SJSA1 (cell line): ENCODE data around the gene EOLA1. TPM values are rescaled to one million over a fixed set of nuclear protein-coding genes. Genes with fewer than 3 reads are reported as not detected.
"Not testable (repeated sequence)": the region's sequence is repeated elsewhere in the genome, so short reads cannot be mapped to it uniquely, and the experiment has no call there.

Experiments used
- DNase-seq, 2 experiments: peaks; one replicate each; pipeline ENCODE4 v3.0.0-alpha.2; 2015 to 2020; ENCODE audit warnings: low spot score in 2 of 2, low read depth in 1 of 2
- H3K27ac ChIP-seq: fragments of 250-450 bp; sonication (Bioruptor Pico); 2 replicates; pipeline ENCODE4 v1.5.1; 2020; ENCODE audit warnings: mild to moderate bottlenecking, moderate library complexity
- H3K27me3 ChIP-seq: fragments of 250-450 bp; sonication (Bioruptor Pico); replicated peaks from 2 replicates; pipeline ENCODE4 v1.5.1; 2020; ENCODE audit warnings: mild to moderate bottlenecking, moderate library complexity
- H3K36me3 ChIP-seq: fragments of 250-450 bp; sonication (Bioruptor Pico); 2 replicates; pipeline ENCODE4 v1.5.1; 2020; ENCODE audit warnings: mild to moderate bottlenecking
- H3K4me1 ChIP-seq: fragments of 250-450 bp; sonication (Bioruptor Pico); replicated peaks from 2 replicates; pipeline ENCODE4 v1.6.1; 2021; ENCODE audit warnings: mild to moderate bottlenecking
- H3K4me3 ChIP-seq: fragments of 250-450 bp; sonication (Bioruptor Pico); 2 replicates; pipeline ENCODE4 v1.5.1; 2020; ENCODE audit warnings: mild to moderate bottlenecking
- H3K9me3 ChIP-seq: fragments of 250-450 bp; sonication (Bioruptor Pico); replicated peaks from 2 replicates; pipeline ENCODE4 v1.5.1; 2020; ENCODE audit warnings: mild to moderate bottlenecking
- total RNA-seq: library from RNA; depleted of rRNA; stranded (reverse); fragments of >200 nt; shearing (Covaris generic); gene quantifications from 2 replicates; pipeline ENCODE4 v1.2.3, GENCODE V29; 2014

EOLA1 gene
- total RNA-seq, 1 experiment from 2014 or later = 30.5 TPM

DNA sequence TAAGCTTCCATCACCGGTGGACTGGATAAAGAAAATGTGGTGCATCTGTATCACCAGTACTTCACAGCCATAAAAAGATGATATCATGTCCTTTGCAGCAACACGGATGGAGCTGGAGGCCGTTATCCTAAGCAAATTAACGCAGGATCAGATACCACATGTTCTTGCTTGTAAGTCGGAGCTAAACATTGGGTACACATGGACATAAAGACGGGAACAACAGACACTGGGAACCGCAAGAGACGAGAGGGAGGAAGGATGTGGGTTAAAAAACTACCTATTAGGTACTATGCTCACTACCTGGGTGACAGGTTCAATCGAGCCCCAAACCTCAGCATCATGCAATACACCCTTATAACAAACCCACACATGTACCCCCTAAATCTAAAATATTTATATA, 19.4 kb upstream of the EOLA1 start:
- no peaks in the 10 kb centered on the region for H3K9me3 ChIP-seq
- no peaks in the 10 kb centered on the region for H3K4me1 ChIP-seq
- no peak overlapping the region for H3K27ac ChIP-seq
- no peak for DNase-seq
- H3K27me3 ChIP-seq = no peaks in the 10 kb centered on the region; the same call in 1 of the 2 replicates
- no peak overlapping the region for H3K4me3 ChIP-seq
- no peaks in the 10 kb centered on the region for H3K36me3 ChIP-seq

DNA sequence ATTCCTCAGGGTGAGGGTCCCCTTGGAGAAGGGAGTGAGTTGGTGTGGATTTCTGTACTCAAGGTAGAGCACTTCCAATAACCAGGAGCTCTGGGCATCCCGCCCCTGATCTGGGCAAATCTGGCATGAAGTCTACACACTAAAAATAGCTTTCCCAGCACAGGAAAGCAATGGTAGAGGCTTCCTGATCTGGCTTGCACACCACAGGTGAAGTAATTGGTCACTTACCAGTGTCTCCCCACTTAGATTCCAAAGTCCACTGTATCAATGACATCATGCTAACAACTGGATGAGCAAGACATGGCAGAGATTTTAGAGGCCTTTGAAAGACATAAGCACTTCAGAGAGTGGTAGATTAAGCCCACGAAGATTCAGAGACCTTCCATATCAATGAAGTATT, 17.9 kb upstream of the EOLA1 start:
- no peak overlapping the region for H3K4me3 ChIP-seq
- no peaks in the 10 kb centered on the region for H3K36me3 ChIP-seq
- H3K27ac ChIP-seq = no peak overlapping the region
- no peaks in the 10 kb centered on the region for H3K4me1 ChIP-seq
- DNase-seq = no peak
- H3K9me3 ChIP-seq = no peaks in the 10 kb centered on the region
- no peaks in the 10 kb centered on the region for H3K27me3 ChIP-seq

DNA sequence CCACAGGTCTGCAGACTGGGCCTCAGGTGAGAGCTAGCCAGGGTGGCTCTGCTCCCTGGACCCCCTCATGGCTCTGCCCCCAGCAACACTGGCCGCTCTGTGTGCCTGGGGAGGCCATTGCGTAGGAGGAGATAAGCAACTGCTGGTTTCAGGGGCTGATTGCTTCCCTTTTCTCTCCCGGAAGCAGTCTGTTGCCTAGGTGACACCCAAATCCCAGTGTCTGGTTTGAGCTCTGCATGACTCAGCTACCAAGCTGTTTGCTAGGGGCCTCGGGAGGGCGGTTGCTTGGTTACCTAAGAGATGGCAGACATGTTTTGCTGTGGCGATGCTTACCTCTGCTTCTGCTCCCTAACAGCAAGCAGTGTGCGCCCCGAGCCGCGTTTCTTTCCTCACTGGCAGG, 15.4 kb upstream of the EOLA1 start:
- DNase-seq = peak; percentile 42 to 67
- H3K36me3 ChIP-seq, H3K27me3 ChIP-seq, H3K27ac ChIP-seq, H3K4me3 ChIP-seq, H3K9me3 ChIP-seq, H3K4me1 ChIP-seq: not testable (repeated sequence)

DNA sequence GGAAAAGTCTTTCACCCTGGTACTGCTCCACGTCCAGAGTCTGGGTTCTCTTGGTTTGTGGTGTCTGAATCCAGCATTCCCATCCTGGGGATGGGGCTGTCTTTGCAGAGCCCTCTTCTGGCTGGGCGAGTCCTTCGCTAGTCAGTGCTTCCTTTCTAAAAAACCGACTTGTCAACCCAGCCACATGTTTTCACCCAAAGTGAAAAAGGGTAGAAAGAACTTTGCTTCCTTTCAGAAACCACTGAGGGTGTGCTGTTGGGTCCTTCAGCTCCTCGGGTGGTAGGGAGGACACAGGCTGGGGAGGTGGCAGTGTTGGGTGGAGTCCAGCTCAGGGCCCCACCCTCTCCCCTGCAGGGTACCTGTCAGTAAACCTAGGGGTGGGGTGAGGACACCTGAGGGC, 14.9 kb upstream of the EOLA1 start:
- H3K4me1 ChIP-seq, H3K4me3 ChIP-seq, H3K36me3 ChIP-seq, DNase-seq, H3K27ac ChIP-seq, H3K27me3 ChIP-seq, H3K9me3 ChIP-seq: not testable (repeated sequence)

DNA sequence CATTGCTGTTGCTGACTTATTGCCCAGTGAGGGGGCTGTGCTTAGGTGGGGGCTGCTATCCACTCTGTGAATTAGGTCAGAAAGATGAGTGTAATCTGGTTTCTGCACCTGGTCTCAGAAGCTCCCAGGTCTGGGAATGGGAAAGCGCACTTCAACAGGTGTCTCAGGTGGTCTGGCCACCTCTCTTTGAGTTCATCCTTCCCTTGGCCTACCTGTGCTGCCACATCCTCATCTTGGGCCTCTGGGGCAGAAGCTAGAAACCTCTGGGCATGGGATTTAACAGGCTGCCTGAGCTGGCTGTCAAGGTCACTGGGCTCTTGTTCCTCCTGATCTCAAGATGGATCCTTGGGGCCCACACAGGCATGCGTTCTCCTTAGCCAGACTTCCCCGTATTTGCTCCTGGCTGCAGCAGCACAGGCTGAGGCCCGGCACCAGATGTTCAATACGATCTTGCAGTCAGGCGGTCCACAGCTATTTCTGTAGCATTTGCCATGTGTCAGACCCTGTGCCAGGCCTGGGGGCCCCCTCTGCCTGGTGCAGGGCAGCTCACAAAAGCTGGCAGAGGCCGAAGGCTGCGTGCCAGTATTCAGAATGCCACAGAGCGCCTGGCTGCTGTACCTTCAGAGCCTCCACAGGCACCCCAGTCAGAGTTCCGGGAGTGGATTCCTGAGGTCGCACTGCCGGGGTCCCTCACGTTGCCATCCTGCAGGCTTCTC, 14.3 kb upstream of the EOLA1 start:
- H3K9me3 ChIP-seq, DNase-seq, H3K27me3 ChIP-seq, H3K36me3 ChIP-seq, H3K4me1 ChIP-seq, H3K4me3 ChIP-seq, H3K27ac ChIP-seq: not testable (repeated sequence)

DNA sequence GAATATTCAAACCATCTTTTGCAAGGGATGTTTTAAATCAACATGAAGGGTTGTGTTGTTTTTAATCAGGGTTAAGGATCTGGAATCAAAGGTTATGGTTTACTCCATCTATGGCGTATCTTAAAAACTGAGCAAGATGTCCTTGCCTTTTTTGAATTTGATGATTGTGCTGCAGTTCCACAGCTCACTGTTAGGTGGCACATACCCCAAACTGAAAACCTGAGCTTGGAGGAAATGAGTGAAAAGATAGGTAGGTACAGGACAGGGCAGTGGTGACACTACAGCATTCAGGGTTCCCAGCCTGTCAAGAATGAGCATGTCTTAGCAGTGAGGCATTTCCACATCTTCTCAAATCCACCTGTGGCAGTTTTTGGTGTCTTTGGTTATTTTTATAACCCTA, 13.1 kb upstream of the EOLA1 start:
- no peak for DNase-seq
- Histone ChIP-seq H3K36me3 (no peaks in the 10 kb centered on the region), H3K27ac (no peak overlapping the region)

DNA sequence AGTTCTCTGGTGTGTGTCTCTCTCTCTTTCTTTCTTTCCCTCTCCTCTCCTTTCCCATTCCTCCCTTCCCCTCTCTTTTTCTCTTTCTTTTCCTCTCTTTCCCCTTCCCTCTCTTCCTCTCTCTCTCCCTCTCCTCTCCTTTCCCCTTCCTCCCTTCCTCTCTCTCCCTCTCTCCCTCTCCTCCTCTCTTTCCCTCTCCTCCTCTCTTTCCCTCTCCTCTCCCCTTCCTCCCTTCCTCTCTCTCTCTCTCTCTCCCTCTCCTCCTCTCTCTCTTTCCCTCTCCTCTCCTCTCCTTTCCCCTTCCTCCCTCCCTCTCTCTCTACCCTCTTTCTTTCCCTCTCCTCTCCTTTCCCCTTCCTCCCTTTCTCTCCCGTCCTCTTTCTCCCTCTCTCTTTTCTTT, 12.4 kb upstream of the EOLA1 start:
- H3K4me1 ChIP-seq = no peaks in the 10 kb centered on the region
- H3K9me3 ChIP-seq = no peaks in the 10 kb centered on the region
- H3K27ac ChIP-seq = no peak overlapping the region
- H3K36me3 ChIP-seq = no peaks in the 10 kb centered on the region
- no peak for DNase-seq
- no peaks in the 10 kb centered on the region for H3K27me3 ChIP-seq
- no peak overlapping the region for H3K4me3 ChIP-seq

More for the DNA sequence above, 13.1 kb upstream of the EOLA1 start:
- no peaks in the 10 kb centered on the region for H3K4me1 ChIP-seq
- H3K27me3 ChIP-seq = no peaks in the 10 kb centered on the region
- no peaks in the 10 kb centered on the region for H3K9me3 ChIP-seq
- H3K4me3 ChIP-seq = no peak overlapping the region

DNA sequence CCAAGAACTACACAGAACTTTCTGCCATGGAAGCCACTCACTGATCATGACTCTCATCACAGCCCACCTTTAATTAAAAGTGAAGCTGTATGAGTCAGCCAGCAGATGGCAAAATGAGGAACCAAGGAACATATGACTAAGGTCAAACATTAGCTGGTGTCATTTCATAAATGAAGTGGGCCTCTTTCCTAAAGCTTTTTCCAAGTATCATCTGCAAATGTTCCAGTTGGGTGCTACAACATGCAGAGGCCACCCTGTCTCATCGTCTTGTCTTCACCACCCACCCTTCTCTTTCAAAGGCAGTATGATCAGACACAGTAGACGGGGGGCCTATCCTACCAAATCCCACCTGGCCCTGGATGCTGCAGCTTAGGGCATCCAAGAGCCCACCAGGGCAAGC, 9.2 kb upstream of the EOLA1 start:
- Histone ChIP-seq H3K4me1 (no peaks in the 10 kb centered on the region), H3K27me3 (no peaks in the 10 kb centered on the region), H3K4me3 (no peak overlapping the region), H3K9me3 (no peaks in the 10 kb centered on the region), H3K27ac (no peak overlapping the region), H3K36me3 (no peaks in the 10 kb centered on the region)
- no peak for DNase-seq

DNA sequence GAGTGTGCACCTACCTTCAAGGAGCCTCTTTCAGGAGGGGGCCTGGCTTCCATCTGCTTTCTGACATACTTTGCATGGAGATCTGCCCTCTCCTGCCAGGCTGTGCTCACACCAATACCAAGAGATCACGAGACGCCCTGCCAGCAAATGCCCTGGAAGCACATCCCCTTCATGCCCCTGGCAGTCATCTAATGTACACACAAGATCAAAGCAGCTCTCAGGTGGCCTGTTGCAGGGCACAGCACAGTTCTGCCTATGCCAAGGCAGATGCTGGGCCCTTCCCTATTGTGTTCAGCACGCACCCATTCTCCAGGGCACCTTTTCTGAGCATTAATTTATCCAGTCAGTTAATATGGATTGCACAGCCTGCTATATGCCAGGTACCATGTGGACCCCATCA, 7.9 kb upstream of the EOLA1 start:
- not testable (repeated sequence) for H3K9me3 ChIP-seq, H3K4me1 ChIP-seq, DNase-seq, H3K27ac ChIP-seq, H3K4me3 ChIP-seq, H3K36me3 ChIP-seq, H3K27me3 ChIP-seq

DNA sequence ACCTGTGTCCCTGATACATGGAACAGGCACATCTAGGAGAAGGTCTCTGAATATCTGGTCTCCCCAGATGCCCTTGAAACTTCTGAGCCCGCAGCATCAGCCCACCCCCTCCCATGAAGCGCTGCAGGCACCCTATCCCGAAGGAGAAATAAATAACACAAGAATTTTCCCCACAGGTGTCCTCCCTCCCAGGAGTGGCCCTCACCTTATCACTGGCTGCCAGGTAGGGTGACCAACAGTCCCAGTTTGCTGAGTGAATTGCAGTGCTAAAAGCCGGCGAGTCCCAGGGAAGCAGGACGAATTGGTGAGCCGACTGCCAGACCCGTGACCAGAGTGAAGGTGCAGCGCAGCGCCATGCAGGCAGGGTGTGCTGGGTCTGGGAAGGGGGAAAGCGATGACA, 6.8 kb upstream of the EOLA1 start:
- not testable (repeated sequence) for H3K4me1 ChIP-seq, H3K36me3 ChIP-seq, H3K27me3 ChIP-seq, DNase-seq, H3K4me3 ChIP-seq, H3K9me3 ChIP-seq, H3K27ac ChIP-seq

DNA sequence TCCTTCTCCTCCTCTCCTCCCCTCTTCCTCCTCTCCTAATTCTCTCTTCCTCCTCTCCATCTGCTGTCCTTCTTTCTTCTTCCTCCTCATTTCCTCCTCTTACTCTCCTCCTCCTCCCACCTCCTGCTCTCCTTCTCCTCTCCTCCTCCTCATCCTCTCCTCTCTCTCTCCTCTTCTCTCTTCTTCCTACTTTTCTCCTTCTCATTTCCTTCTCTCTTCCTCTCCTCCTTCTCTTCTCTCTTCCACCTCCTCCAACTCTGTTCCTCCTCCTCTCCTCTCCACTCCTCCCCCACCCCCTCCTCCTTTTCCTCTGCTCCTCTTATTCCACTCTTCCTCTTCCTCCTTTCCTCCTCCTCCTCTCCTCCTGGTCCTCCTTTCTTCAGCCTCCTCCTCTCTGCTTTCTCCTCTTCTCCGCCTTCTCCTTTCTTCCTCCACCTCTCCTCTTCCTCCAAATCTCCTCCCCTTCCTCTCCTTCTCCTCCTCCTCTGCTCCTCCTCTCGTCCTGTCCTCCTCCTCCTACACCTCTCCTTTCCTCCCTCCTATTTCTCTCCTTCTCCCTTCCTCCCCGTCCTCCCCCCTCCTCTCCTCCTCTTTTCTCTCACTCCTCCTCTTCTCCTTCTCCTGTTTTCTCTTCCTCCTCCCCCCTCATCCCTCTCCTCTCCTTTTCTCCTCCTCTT, 5.7 kb upstream of the EOLA1 start:
- not testable (repeated sequence) for H3K27ac ChIP-seq, H3K36me3 ChIP-seq, DNase-seq, H3K27me3 ChIP-seq, H3K9me3 ChIP-seq, H3K4me3 ChIP-seq, H3K4me1 ChIP-seq

DNA sequence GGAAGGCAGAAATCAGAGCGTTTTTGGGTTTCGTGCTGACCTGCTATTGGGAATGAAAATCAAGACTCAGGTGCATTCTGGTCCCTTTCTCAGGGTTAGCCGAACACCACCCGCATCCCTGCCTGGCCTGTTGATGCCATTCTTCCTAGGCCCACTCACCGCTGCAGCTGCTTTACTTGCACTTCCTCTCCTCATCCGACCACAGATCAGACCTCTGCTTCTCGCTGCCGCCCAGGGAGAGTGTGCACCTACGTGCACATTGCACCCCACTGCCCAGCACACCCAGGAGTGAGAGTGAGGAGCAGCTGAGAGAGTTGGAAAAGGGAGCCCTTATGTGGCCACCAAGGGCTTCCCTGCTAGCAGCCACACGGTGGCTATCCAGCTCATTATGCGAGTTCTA, 3.3 kb upstream of the EOLA1 start:
- H3K4me3 ChIP-seq, H3K27ac ChIP-seq, H3K27me3 ChIP-seq, DNase-seq, H3K4me1 ChIP-seq, H3K9me3 ChIP-seq, H3K36me3 ChIP-seq: not testable (repeated sequence)

DNA sequence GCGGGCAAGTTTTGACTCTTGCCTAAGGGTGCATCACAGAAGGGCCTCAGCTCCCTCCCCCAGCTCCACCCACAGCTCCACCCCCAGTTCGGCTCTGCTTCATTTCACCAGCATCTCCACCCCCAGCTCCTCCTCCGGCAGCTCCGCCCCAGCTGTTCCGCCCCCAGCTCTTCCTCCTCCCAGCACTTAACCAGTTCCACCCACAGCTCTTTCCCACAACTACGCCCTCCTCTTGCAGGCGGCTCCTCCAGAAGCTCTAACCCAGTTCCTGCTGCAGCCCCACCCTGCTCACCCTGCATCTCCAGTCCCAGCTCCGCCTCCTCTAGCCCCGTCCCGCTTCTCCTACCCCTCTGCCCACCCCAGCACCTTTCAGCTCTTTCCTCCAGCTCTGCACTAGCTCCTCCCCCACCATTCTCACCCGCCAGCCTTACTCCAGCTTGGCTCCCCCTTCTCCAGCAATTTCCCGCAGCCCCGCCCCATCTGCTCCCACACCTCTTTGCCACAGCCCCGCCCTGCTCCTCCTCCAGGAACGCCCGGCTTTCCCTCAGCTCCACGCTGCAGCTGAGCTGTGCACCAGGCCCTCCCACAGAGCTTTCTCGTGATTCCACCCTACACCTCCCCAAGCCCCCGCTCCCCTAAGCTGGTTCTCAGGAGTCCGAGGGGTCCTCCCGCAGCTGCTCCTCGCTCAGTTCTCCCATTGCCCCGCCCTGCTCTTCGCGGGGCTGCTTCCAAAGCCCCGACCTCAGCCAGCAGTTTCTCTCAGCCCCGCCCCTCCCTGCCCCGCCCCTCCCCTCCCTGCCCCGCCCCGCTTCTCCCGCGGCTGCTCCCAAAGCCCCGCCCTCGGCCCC, 1.3 kb upstream of the EOLA1 start:
- 0 out of 2 replicates have a peak, but pooled peaks cover 2% of the 10 kb centered on the region for H3K4me1 ChIP-seq
- H3K4me3 ChIP-seq = peak overlapping the region; percentile 42
- peak; percentile 90 to 93 for DNase-seq
- no peaks in the 10 kb centered on the region for H3K27me3 ChIP-seq
- H3K9me3 ChIP-seq = no peaks in the 10 kb centered on the region
- no peaks in the 10 kb centered on the region for H3K36me3 ChIP-seq
- H3K27ac ChIP-seq = no peak overlapping the region; the same call in 1 of the 2 replicates

DNA sequence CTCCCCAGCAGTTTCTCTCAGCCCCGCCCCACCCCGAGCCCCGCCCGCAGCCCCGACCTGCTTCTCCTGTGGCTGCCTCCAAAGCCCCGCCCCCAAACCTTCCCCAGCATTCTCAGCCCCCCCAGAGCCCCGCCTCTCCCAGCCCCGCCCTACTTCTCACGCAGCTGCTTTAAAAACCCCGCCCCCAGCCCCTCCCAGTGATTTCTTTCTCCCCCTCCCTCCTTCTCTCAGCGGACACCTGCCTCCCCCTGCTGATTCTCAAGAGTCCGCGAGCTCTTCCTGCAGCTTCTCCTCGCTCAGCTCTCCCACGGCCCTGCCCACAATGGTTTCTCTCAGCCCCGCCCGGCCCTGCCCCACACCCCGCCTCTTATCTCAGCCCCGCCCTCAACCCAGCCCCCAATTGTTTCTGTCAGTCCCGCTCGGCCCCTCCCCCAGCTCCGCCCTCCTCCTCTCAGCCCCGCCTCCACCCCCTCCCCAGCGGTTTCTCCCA, 636 bp upstream of the EOLA1 start:
- peak overlapping the region; percentile 90 for H3K27ac ChIP-seq
- no peaks in the 10 kb centered on the region for H3K27me3 ChIP-seq
- H3K36me3 ChIP-seq = no peaks in the 10 kb centered on the region
- 0 out of 2 replicates have a peak, but pooled peaks cover 2% of the 10 kb centered on the region for H3K4me1 ChIP-seq
- peak in 1 of 2 experiments; percentile 91 for DNase-seq
- H3K4me3 ChIP-seq = peak overlapping the region; percentile 61
- H3K9me3 ChIP-seq = no peaks in the 10 kb centered on the region
